Inferior parietal cortex (tissue), 1 donor: ENCODE results near the gene SUPT3H.

Source experiments
- DNase-seq: peaks from one replicate; pipeline ENCODE4 v3.0.0-alpha.2; 2016; ENCODE audit errors: extremely low spot score

The SUPT3H gene

DNA sequence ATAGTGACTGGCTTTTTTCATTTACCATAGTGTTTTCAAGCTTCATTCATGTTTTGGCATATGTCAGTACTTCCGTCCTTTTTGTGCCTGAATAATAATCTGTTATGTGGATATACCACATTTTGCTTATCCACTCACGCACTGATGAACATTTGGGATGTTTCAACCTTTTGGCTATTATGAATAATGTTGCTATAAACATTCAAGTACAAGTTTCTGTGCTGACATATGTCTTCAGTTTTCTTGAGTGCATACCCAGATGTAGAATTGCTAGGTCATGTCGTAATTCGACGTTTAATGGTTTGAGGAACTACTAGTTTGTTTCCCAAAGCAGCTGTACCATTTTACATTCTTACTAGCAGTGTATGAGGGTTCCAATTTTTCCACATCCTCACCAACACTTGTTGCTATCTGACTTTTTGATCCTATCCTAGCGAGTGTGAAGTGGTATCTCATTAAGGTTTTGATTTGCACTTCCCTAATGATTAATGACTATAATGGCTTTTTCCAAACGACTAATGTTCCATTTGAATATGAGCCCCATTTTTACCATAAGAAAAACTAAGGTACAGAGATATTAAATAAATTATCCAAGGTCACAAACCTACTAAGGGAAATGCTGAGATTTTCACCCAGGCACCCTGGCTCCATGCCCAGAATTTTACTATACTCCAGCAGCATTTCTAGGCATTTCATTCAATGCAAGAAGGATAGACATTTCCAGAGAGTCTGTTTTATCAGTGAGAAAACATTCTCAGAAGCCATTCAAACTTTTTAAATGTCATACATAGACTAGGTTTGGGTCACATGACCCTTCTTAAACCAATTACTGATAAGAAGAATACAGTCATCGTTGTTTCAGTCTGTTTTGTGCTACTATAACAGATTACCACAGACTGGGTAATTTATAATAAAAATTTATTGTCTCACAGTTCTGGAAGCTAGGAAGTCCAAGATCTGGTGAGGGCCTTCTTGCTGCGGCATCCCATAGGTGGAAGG is 120.7 kb downstream of the SUPT3H start:
- no peak for DNase-seq

DNA sequence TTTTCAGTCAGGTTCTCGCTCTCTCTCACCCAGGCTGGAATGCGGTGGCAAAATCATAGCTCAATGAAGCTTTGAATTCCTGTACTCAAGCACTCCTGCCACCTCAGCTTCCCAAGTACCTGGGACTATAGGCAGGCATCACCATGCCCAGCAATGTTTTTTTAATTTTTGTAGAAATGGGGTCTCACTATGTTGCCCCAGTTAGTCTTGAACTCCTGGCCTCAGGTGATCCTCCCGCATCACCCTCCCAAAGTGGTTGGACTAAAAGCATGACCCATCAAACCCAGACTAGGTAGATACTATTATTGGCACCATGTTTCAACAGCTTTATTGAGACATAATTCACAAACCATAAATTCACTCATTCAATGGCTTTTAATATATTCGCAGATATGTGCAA is 122.3 kb downstream of the SUPT3H start:
- DNase-seq, result no peak

DNA sequence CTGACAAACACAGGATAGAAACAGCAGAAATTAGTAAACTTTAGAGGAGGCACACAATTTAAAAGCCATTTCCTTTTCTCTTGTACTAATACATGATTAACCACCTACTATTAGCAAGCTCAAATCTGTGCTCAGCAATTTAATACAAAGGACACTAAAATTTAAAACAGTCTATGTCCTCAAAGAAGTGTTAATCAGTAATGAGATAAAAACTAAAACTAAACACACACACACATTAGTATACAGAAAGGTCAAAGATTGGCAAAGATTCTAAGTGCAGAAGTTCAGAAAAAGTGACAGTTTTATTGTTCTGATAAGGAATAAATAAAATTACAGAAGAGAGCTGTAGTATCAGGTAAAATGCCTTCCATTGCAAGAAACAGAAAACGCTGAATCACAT is 123.5 kb downstream of the SUPT3H start:
- DNase-seq, result no peak

DNA sequence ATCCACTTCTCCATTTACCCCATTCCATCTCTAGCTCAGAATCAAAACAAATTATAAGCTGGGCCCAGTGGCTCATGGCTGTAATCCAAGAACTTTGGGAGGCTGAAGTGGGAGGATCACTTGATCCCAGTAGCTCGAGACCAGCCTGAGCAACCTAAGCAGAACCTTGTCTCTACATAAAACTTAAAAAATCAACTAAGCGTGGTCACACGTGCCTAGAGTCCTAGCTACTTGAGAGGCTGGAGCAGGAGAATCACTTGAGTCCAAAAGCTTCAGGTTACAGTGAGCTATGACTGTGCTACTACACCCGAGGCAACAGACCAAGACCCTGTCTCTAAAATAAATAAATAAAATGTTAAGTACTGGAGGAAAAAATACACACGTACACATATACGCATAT is 124.3 kb downstream of the SUPT3H start:
- DNase-seq, result no peak

DNA sequence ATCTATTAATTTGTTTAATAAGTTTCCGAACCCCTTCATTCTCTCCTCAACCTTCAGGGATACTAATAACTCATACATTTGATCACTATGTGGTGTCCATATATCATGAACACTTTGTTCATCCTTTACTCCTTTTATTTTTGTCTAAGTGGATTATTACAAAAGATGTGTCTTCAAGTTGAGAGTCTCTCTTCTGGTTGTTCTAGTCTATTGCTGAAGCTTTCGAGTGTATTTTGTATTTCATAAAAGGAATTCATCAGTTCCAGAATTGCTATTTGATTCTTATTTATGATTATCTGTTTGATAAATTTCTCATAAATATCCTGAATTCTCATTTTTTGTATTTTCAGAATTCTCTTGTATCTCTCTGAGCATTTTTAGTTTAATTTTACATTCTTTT is 146.1 kb downstream of the SUPT3H start:
- no peak for DNase-seq

DNA sequence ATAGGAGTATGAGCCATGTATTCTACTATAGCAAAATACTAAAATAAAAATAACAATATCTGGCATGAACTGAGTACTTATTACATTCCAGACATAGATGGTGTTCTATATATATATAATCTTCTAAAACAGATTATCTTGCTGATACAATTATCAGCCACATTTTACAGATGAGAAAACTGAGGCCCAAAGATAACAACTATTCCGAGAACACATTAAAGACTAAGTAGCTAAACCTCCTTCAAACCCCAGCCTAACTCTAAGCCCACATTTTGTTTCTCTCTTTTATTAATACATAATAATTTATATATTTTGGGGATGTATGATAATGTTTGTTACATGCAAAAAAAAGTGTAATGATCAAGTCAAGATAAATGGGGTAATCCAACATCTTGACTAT is 148.3 kb downstream of the SUPT3H start:
- no peak for DNase-seq

DNA sequence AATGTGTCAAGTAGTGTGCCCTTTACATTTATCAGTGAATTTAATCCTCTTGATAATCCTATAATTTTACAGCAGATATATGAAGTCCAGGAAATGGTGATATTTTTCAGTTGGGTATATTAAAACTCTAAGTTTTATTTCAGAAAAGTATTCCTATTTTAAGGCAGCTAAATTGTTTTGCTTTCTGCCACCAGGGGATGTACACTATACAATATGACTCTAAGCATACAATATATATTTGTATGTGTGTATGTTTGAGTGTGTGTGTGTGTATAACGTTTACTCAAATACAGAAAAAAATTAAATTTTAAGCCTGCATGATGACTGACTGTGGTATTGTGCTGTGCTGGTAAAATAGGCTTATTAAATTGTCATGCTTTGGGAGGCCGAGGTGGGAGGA is 151.7 kb downstream of the SUPT3H start:
- DNase-seq, result no peak

DNA sequence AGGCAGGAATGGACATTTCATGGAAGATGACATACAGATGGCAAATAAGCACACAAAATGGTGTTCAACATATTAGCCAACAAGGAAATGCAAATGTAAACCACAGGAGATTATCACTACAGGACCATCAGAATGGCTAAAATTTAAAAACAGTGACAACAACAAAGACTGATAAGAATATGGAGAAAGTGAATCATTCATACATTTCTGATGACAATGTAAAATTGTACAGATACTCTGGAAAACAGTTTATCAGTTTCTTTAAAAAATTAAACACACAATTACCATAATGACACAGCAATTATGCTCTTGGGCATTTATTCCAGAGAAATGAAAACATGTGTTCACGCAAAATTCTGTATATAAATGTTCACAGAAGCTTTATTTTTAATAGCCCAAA is 155.4 kb downstream of the SUPT3H start:
- DNase-seq, result no peak

DNA sequence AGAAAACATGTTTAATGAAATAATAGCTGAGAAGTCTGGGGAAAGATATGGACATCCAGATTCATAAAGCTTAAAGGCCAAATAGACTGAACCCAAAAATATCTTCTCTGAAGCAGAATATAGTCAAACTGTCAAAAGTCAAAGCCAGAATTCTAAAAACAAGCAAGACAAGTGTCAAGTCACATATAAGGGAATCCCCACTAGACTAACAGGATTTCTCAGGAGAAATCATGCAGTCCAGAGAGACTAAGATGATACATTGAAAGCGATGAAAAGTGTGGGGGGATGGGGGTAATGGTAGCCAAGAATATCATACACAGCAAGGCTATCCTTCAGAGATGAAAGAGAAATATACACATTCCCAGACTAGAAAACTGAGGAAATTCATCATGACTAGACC is 162.0 kb downstream of the SUPT3H start:
- DNase-seq, result no peak

DNA sequence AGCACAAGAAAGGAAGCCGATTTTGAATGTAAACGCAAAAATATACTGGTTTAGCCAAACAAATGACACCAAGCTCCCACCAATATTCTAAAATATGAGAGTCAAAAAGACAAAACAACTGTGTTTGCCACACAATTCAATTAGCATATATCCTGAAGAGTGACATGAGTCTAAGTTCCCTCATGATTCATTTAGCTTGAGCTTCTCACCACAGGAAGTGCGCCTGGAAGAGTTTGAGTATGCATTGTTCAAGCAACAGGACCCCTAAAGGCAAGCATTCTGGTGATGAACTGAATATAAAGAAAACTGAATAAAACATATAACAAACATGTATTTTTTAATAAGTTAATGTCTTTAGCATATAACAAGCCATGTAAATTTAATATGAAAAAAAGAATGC is 164.8 kb downstream of the SUPT3H start:
- DNase-seq, result no peak

DNA sequence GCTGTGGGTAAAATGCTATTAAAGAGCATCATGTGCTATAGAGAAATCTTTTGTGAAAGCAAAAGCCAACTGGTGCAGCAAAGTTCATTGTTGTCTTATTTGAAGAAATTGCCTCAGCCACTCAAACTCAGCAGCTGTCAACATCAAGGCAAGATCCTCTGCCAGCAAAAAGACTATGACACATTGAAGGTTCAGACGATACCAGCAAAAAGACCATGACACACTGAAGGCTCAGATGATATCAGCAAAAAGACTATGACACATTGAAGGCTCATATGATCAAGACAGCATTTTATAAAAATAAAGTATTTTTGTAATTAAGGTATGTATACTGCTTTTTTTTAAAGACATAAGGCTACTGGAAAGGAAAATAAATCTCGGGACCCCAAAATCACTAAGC is 168.0 kb downstream of the SUPT3H start:
- no peak for DNase-seq

DNA sequence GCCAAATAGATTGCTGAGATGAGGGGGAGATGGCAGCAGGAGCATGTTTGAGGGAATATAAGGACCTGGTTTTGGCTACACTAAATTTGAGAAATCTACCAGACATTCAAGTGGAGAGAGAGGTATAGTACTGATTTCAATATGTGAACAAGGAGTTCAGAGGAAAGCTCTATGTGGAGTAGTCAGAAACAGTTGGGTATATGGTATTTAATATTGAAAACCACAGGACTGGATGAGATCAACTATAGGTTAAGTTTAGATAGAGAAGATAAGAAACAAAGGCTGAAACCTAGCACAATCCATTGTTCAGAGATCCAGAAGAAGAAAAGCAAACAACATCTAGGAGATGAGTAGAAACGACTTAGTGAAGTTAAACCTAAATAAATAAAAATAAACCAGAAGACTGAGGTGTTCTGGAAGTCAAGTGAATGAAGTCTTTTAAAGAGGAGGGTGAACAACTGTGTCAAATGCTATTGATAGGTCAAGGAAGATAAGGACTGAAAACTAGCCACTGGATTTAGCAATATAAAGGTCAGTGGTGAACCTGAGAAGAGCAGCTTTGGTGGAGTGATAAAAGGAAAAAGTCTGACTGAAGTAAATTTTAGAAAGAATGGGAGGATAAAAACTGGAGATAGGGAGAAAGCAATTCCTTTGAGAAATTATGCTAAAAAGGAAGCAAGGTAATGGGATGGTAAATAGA is 170.8 kb downstream of the SUPT3H start:
- no peak for DNase-seq

DNA sequence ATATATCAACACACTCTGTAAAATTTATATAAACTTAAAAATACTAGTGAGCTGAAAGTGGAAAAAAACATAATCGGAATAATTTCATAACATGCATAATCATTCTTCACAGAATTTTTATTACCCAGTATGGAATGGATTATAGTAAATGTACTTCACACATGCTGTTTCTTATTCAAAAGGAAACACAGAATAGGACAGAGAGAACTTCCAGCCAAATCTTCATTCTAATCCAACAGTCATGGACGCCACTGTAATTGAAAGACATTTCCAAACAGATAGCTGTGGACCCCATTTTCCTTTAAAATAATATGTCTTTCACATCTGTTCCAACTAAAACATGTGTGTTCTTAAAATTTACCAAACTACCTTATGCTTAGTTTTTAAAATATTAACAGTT is 176.2 kb downstream of the SUPT3H start:
- DNase-seq, result no peak

DNA sequence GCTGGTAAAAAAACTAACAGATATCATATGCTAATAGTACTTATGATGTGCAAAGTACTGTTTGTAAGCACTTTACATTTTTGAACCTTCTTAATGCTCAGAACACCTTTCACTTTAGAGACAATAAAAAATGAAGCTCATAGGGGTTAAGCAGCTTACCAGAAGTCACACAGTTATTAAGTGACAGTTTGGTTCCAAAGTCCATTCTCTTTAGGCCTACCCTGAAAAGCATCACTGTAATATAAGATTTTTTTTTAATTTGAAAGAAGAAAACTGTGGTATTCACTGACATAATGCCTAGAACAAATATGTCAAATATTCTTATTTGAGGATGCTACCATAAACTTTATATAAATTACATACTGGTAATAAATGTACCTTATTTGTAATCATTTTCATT is 177.2 kb downstream of the SUPT3H start:
- no peak for DNase-seq

DNA sequence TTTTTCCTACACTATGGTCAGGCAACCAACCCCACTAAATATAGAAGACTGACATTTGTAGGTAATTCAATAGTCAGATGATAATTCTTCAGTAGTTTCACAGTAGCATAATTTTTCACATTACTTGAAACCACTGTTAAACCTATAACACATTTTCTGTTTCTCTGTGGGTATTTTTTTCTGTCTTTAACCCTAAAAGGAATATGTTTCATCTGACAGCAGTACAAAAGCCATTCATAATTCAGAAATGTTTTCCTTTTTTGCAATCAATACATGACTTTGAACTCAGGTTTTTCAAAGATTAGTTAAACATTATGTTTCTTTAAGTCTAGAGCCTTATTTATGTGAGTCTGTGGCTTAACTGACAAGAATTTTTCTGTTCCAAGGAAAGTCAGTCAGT is 178.2 kb downstream of the SUPT3H start:
- DNase-seq, result no peak

DNA sequence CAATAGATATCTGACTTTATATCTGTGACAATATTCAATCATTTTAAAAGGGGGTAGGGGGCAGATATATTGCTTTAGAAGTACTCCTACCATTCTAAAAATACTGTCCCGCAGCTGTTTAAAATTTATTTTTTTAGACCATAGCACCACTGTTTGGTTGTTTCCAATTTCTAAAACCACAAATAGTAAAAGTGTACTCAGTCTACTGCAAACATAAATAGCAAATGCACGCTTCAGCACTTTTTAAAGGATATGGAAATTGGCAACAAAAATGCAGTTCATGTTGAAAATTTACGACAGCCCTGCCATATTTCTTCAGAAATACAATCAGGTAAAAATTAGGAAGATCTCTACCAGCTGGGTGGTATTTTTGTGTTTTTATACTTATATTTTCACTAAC is 181.6 kb downstream of the SUPT3H start:
- DNase-seq, result no peak

DNA sequence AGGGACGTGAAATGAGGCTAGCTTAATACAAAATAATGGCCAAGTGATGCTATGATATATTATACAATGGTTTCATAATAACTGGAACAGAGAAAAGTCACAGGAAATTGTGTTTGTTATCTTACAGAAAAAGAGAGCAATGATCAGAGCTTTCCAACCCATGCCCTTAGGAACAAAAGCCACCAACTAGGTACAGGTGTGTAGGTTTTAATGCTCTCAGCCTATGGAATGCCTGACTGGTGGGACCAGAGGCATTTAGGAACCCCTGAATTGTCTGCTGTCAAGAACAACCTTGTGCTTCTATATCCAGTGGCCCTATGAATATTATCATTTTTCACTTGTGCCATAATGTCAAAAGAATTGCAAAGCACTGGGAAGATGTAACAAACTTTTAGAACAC is 182.6 kb downstream of the SUPT3H start:
- no peak for DNase-seq

DNA sequence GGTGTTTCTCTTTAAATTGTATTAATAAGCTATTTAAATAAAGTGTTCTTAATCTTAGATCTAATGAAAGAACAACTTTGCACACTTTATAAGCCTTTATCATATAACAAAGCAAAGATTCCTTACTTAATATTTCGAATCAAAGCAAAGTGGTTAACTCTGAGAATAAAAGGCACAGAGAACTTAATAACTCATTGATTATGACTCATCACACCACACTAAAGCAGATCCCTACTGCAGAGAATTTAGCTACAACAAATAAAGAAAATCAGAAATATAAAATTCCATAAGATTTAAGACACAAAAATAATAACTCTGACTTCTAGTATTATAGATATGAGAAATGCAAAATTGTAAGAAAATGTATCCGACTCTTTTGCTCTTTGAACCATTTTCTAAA is 185.2 kb downstream of the SUPT3H start:
- DNase-seq, result no peak

DNA sequence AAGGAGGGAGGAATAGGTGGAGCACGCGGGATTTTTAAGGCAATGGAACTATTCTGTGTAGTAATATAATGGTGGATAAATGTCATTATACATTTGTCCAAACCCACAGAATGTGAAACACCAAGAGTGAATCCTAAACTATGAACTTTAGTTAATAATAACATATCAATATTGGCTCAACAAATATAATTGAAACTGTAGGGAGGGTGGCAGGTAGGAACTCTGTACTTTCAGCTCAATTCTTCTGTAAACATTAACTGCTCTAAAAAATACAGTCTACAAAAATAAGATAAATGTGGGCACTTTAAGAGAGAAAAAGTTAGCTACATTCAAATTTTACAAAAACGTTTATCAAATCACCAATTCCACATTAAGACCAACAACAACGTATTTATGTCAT is 186.3 kb downstream of the SUPT3H start:
- no peak for DNase-seq

DNA sequence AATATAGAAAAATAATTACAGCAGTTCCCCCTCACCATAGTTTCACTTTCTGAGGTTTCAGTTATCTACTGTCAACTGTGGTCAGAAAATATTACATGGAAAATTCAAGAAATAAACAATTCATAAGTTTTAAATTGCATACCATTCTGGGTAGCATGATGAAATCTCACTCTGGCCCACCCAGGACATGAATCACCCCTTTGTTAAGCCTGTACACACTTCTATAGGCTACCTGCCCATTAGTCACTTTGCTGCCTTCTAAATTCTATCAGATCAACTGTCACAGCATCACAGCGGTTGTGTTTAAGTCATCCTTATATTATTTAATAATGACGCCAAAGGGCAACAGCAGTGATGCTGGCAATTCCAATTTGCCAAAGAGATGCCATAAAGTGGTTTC is 189.9 kb downstream of the SUPT3H start:
- no peak for DNase-seq

DNA sequence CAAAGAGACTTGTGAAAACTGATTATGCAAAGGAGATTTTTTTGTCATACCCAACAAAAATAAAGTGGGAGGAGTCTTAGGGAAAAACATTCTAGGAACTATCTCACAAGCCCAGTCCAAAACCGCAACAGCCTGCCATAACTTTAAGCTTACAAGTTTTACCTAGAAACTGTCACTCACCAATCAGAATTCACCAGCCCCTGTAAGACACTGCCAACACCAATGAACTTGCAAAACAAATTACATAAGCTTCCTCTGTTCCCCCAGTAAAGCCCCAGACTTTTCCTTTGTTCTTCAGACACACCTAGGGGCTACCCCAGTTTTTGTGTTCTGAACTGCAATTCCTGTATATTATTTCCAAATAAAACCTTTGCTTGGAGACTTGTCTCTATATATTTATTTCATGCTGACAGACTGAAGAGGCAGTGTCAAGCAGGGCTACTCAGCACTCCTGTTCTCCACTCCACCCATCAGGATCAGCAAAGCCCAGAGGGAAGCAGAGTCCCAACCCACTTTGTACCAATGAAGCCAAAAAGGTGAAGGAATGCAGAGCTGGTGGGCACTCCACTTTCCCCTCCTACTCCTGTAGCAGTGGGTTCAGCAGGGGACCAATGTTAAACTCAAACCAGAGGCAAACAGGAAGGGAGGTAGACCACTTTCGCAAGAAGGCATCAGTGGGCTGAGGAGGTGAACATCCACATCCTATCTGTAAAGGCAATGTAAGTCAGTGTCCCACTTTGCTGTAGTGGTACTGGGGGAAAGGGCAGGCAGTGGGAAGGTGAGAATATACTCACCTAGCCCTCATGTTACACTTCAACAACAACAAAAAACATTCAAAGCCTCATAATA is 192.1 kb downstream of the SUPT3H start:
- no peak for DNase-seq

DNA sequence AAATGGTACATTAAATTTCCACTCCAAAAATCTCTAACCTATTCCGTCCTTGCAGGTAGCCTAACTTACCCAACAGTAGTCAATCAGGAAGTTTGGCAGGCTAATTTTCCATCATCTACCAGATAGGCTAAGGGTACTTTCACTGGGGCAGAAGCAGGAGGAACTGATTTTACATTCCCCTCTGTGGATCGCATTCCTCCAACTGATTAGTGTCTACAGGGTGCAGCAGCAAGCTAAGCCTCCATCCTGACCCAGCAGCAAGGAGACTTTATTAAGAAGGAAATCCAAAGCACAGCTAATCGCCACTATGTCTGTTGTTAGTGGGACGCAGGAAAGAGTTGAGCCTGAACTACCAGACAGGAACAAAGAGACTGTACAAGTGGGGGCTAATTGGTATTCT is 192.8 kb downstream of the SUPT3H start:
- no peak for DNase-seq
